Fibroblast of peridontal ligament (primary cell): Measurements from ENCODE around the gene ZNF552.
"Not testable (repeated sequence)": the region's sequence is repeated elsewhere in the genome, so short reads cannot be mapped to it uniquely, and the experiment has no call there.

Experiments
- DNase-seq: peaks from one replicate; pipeline ENCODE4 v3.0.0-alpha.2; 2010; ENCODE audit errors: extremely low read depth

ZNF552 gene

DNA sequence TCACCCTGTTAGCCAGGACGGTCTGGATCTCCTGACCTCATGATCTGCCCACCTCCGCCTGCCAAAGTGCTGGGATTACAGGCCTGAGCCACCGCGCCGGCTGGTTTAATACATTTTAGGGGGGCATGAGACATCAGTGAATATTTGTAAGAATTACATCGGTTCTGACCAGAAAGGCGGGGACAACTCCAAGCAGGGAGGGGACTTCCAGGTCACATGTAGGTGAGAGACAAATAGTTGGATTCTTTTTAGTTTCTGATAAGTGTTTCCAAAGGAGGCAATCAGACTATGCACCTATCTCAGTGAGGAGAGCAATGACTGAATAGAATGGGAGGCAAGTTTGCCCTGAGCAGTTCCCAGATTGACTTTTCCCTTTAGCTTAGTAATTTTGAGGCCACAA lies 3.7 kb upstream of the ZNF552 start:
- DNase-seq = no peak

DNA sequence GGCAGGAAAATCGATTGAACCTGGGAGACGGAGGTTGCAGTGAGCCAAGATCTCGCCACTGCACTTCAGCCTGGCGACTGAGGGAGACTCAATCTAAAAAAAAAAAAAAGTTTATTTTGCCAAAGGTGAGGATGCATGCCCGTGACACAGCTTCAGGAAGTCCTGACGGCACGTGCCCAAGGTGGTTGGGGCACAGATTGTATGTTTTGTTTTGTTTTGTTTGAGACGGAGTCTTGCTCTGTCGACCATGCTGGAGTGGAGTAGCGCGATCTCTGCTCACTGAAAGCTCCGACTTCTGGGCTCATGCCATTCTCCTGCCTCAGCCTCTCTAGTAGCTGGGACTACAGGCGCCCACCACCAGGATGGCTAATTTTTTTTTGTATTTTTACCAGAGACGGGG lies 3.3 kb upstream of the ZNF552 start:
- DNase-seq = no peak

DNA sequence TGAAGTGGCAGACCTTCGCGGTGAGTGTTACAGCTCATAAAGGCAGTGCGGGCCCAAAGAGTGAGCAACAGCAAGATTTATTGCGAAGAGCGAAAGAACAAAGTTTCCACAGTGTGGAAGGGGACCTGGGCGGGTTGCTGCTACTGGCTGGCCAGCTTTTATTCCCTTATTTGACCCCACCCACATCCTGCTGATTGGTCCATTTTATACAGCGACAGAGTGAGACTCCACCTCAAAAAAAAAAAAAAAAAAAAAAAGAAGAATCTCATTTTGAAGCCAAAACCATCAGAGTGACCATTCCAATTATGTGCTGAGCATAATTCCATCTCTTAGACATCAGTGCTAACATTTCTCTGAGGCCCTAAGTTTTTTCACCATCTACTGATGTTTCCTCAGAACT lies 1.9 kb upstream of the ZNF552 start:
- DNase-seq = no peak

DNA sequence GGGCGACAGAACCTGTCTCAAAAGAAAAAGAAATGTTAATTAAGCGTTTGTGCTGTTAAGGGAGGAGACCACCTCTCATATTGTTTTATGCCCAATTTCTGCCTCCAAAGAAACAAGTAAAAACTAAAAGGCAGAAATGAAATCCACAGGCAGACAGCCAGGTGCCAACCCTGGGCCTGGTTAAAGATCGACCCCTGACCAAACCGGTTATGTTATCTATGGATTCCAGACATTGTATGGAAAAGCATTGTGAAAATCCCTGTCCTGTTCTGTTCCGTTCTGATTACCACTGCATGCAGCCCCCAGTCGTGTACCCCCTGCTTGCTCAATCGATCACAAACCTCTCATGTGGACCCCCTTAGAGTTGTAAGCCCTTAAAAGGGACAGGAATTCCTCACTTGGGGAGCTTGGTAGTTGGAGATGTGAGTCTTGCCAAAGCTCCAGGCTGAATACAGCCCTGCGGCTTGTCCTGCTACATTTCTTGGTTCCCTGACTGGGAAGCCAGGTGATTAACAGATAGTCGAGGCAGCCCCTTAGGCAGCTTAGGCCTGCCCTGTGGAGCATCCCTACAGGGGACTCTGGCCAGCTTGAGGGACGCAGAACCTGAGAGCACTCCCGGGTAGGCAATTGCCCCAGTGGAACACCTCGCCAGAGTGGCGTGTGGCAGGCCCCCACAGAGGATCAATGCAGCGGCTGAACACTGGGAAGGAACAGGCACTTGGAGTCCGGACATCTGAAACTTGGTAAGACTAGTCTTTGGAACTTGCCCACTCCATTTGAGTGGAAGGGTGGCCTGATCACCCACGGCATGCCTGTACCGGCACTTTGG lies 748 bp upstream of the ZNF552 start:
- DNase-seq = no peak

DNA sequence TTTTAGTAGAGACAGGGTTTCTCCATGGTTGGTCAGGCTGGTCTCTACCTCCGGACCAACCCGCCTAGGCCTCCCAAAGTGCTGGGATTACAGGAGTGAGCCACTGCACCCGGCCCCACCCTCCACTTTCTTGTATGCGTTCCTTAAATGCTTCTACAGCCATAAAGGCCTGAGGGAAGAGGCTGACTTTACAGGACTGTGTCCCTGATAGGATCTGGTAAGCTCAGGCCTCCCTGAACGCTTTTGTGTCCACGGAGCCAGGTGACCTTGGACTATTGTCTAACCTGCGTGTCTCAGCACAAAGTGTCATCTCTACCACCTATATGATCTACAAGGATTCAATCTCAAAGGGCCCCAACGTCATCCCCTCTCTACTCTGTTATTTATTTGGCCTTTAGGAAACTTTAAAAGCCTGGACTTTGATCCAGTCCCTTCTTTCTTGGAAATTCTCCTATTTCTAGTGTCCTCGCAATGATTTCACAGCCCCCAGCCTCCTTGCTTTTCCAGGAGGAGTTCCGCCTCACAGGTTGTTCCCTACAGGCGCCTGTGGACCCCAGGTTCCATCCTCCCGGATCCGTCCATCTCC lies 701 bp downstream of the ZNF552 start:
- DNase-seq = no peak

DNA sequence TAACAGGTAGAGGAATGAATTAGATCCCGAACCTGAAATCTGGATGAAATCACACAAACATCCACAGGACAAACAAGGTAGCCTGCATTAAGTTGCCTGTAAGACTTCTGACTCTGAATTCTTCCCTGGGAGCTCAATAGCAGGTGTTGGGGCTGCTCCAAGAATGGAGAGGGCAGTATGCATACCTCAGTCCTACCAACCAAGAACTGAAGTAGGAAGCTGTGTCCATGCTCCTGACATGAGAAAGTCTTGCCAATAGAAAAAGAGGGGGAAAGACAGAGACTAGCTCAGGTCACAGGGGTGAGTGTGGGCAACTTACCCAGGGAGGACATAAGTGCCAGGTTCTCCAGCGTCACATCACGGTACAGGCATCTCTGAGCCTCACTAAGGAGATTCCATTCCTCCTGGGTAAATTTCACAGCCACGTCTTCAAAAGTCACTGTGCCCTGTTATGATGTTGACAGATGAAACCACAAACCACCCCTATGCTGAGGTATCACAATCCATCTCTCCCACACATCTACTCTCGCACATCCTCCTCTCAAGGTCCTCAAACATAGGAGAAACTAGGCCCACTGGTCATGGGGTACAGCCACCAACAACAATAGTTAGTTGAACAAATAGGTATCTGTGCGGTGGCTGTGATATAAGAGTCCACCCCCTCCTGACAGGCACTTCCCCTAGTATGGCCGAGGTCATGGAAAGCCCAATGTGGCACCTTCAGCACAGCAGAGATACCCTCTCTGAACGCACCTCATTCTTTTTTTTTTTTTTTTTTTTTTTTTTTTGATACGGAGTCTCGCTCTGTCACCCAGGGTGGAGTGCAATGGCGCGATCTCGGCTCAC lies 1.5 kb downstream of the ZNF552 start:
- not testable (repeated sequence) for DNase-seq

DNA sequence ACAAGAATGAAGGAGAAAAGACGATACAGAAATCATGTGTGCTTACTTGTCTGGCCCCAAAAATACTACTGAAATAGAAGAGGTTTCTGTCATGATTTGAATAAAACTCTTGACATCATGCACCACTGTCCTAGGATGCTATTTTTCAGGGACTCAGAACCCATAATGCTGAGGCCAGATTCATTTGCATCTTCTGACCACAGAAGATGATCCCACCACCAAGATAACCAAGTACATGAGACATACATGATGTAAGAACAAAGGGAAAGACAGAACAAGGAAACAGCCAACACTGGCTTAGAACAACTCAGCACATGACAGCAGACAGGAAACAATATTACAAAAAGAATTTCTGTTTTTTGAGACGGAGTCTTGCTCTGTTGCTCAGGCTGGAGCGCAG lies 2.5 kb downstream of the ZNF552 start:
- no peak for DNase-seq

DNA sequence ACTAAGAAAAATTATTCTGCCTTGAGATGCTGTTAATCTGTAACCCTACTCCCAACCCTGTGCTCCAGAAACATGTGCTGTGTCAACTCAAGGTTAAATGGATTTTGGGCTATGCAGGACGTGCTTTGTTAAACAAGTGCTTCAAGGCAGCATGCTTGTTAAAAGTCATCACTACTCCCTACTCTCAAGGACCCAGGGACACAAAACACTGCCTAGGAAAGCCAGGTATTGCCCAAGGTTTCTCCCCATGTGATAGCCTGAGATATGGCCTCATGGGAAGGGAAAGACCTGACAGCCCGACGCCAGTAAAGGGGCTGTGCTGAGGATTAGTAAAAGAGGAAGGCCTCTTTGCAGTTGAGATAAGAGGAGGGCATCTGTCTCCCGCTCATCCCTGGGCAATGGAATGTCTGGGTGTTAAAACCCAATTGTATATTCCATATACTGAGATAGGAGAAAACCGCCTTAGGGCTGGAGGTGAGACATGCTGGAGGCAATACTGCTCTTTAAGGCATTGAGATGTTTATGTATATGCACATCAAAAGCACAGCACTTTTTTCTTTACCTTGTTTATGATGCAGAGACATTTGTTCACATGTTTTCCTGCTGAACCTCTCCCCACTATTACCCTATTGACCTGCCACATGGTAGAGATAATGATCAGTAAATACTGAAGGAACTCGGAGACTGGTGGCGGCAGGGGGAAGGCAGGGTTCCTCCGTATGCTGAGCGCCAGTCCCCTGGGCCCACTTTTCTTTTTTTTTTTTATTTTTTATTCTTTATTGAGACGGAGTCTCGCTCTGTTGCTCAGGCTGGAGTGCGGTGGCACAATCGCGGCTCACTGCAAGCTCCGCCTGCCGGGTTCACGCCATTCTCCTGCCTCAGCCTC lies 4.1 kb downstream of the ZNF552 start:
- DNase-seq = not testable (repeated sequence)

DNA sequence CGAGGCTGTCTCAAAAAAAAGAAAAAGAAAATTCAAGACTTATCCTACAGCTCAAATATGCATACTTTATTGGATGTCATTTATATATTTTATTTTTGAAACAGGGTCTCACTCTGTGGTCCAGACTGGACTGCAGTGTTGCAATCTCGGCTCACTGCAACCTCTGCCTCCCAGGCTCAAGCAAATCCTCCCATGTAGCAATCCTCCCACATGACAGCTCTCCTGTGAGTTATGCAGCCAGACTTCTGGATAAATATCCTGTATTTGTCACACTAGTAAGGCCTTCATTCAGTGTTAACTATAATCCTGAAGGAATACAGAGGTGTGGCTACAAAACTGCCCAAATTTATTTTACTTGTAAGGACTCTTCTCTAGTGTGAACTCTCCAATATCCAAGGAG lies 7.2 kb downstream of the ZNF552 start:
- DNase-seq = no peak

DNA sequence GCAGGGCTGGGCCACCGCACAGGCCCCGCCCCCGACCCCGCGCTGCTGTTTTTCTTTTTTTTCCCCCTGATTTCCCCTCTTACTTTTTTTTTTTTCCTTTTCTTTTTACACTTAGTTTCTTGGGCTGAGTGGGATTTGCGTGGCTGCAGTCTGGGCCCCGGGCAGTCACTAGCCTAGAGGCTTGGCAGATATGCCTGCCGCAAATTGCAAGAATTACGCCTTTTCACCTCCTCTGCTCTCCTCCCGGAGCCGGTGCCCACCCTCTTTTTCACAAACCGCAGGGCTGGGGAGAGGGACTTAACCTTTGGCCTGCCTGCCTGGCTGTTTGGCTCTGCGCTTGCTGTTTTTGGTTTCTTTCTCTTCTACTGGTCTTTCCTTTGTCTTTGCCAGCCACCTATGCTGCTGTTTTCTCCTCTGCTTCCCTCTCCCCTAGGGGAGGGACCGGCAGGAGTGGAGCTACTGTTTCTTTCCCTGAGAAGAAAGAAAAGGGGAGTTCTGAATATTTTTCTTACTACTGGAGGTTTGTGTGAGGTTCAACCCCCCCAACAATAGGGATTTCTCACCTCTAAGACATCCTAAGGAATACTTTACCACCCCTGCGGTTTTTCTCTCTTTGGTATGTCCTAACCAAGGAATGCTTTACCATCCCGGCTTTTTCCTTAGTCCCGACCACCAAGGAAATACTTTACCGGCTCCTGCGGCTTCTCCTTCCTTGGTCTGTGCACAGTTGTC lies 11.0 kb downstream of the ZNF552 start:
- DNase-seq = peak; percentile 72

DNA sequence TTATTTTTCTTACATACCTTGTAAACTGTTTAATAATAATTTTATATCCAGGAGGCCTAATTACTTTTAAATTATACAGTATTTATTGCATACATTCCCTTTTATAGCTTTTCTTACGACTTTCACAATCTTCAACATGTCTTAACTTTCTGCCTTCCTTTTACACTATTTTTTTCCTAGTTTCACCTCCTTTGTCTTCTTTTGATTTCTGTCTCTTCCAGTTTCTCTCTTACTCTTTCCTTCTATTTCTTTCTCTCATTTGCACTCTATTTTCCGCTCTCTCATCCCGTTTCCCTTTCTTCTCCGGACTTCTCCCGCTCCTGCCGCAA lies 11.5 kb downstream of the ZNF552 start:
- DNase-seq = no peak

DNA sequence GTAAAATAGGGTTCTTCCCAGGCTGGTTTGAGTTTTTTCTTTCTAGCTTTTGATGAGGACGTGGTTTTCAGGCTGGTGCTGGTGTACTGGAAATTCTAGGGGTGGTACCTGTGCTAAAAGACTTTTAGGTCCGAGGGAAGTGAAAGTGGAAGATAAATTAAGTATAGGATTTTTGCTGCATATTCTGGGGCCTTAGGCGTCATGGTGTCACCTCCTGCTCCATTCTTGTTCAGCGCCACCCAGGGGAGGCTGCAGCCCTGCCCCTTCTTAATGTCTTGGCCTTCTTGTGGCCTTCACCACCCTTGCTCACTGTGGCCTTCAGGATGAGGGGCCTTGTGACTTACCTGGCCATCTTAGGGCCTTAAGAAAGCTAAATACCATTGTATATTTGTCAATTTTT lies 12.4 kb downstream of the ZNF552 start:
- no peak for DNase-seq

DNA sequence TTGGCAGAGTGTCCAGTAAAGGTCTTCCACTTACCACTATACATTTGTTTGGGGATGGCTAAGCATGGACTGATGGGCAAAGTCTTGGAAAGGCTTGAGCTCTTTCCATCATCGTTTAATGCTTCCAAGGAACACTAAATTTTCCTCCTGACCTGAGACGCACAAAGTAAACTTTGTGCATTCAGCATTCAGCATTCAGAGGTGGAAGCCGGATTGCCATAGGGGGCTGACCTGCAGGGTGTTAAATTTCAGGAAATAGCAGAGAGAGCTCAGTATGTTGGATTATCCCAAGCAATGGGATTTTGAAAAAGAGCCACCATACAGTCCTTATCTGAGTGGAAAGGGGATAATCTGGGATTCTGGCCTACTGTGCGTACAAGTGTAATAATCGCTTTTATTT lies 14.0 kb downstream of the ZNF552 start:
- no peak for DNase-seq

DNA sequence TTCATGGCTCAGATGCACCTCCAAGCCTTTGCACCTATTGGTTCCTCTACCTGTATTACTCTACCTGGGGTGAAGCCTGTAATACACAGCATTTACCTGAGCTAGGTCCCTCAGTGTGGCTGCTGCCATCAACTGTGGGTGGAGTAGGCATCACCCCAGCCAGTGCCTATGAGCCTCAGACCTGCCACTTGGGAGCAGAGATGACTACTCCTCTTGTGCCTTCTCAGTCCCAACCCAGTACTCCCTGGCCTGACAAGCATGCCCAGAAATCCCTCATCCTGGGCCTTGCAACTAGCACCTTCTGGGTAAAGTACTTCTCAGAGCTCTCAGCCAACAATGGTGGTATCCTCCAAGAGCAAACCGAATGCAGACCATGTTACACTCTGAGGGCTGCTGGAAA lies 18.1 kb downstream of the ZNF552 start:
- DNase-seq = not testable (repeated sequence)

DNA sequence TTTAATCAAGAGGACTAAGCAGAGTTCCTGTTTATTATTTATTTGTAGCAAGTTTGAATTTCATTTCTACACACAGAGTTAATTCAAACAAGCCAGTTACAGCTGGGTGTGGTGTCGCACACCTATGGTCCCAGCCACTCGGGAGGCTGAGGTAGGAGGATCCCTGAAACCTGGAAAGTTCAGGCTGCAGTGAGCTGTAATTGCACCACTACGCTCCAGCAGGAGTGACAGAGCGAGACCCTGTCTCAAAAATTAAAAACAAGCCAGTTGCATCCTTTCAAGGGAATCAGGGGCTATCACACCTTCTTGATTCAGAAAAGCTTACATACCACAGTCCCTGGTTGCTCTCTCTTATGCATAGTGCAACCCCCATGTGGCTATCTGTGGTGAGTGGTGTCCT lies 25.4 kb downstream of the ZNF552 start:
- no peak for DNase-seq

DNA sequence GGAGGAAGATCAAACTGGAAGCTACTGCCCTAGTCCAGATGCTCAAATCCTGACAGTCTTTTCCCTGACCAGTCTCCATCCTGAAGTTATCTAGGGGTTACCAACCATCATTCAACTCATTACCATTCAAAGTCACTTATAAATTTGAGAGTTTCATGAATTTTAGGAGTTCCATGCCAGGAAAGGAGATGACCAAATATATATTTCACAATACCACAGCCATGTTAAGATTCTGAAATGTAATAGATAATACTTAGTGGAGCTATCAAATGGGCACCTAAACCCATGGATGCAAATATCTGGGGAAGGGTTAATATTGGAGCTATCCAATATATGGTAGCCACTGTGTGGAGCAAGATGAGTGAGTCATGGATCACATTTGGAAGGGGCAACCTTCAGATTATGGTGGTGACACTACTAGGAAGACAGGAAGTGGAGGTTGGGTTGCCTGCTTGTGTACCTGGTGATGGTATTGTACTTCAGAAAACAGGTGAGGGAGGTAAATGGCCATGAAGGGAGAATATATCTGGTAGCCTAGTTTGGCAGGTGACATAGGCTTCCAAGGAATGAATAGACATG lies 26.5 kb downstream of the ZNF552 start:
- no peak for DNase-seq

DNA sequence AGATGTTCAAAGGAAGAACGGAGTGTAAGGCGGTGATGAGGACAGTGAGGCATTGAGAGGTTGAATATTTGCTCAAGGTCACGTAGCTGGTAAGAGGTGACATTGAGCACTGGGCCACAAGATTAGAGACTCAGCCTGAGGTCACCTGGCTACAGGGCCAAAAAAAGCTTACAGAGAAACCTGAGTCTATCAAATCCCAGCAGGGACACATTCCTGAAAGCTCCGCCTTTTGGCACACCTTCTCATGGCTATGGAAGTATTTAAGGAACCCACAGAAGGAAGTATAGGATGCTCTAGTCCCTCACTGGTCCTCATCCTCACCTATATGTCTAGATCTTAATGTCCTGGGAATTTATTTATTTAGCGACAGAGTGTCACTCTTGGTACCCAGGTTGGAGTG lies 27.8 kb downstream of the ZNF552 start:
- DNase-seq = no peak

DNA sequence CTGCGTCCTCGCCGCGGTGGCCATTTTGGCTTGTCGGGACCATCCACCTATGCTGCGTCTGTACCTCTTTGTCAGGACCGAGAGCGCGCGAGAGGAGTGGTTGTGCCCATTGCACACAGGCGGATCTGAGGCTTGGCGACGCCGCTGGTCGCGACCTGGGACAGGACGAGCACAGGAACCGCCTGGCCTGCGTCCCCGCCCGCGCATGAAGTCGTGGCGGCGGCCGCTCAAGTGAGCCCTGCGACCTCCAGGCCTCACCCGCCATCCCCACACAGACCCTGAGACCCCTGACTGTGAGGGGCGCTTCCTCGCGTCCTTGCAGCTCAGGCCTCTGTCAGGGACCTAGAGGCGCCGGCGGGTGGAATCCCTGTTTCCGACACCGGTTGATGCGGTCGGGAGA lies 28.4 kb downstream of the ZNF552 start:
- DNase-seq = no peak

DNA sequence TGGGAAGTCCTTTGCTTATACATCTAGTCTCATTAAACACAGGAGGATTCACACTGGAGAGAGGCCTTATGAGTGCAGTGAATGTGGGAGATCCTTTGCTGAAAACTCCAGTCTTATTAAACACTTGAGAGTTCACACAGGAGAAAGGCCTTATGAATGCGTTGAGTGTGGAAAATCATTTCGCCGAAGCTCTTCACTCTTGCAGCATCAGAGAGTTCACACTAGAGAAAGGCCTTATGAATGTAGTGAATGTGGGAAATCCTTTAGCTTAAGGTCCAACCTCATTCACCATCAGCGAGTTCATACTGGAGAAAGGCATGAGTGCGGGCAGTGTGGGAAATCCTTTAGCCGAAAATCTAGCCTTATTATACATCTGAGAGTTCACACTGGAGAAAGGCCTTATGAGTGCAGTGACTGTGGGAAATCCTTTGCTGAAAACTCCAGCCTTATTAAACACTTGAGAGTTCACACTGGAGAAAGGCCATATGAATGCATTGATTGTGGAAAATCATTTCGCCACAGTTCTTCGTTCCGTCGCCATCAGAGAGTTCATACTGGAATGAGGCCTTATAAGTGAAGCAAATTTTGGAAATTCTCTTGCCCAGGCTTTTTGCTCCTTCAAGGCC lies 35.4 kb downstream of the ZNF552 start:
- no peak for DNase-seq

DNA sequence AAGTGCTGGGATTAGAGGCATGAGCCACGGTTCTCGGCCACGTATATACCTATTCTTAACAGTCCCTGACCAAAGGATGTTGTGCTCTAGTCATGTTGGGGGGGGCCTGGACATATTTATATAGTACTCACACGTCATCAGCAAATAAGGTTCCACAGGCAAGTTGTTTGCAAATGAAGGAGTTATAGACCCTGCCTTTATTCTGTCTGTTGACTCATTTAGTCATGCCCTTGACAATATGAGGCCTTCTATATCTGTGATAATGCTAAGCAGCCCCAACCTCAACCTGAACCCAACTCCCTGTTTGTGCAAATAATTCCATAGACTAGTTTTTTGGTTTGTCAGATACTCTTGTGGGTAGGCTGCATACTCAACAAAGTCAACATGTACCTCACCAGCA lies 36.4 kb downstream of the ZNF552 start:
- DNase-seq = no peak
